Transverse colon (tissue), 4 donors: Measurements from ENCODE around the gene ARRB1. TPM values are rescaled to one million over a fixed set of nuclear protein-coding genes. Genes with fewer than 3 reads are reported as not detected.
"Not testable (repeated sequence)": the region's sequence is repeated elsewhere in the genome, so short reads cannot be mapped to it uniquely, and the experiment has no call there.

Experiments
- DNase-seq: peaks from one replicate; pipeline ENCODE4 v3.0.0-alpha.2; 2019
- H3K27ac ChIP-seq, 4 donors: fragments of 200-600 bp; sonication (generic); 2 replicates each; pipeline ENCODE4 v1.5.1; 2016 to 2018; ENCODE audit warnings: inconsistent platforms in 4 of 4
- H3K27me3 ChIP-seq: fragments of 200-600 bp; sonication (generic); 2 replicates; pipeline ENCODE4 v1.5.1; 2017; ENCODE audit warnings: inconsistent platforms
- H3K36me3 ChIP-seq, 4 donors: fragments of 200-600 bp; sonication (generic); 2 replicates each; pipeline ENCODE4 v1.5.1; 2017 to 2019; ENCODE audit warnings: inconsistent platforms in 4 of 4
- H3K4me1 ChIP-seq, 4 donors: fragments of 200-600 bp; sonication (generic); 2 replicates each; pipeline ENCODE4 v1.5.1; 2017 to 2020; ENCODE audit warnings: inconsistent platforms in 4 of 4
- H3K4me3 ChIP-seq, 4 donors: fragments of 200-600 bp; sonication (generic); 1 replicate in 1 of 4; 2 replicates in 3 of 4; pipeline versions ENCODE4 v1.5.1 to v1.6.1; 2017 to 2019; ENCODE audit warnings: inconsistent platforms in 4 of 4
- H3K9me3 ChIP-seq, 2 donors: fragments of 200-600 bp; sonication (generic); 2 replicates each; pipeline ENCODE4 v1.5.1; 2017 to 2019; ENCODE audit warnings: inconsistent platforms in 2 of 2
- CTCF ChIP-seq, 5 experiments: fragments of 200-600 bp in 3 of 5; fragments of 450-650 bp in 2 of 5; sonication (generic) in 3 of 5; IDR thresholded peaks; 1 replicate in 2 of 5; 2 replicates in 3 of 5; pipeline ENCODE4 v1.5.1; 2016 to 2017; ENCODE audit warnings: antibody characterized with exemption in 5 of 5, inconsistent platforms in 3 of 5, mild to moderate bottlenecking in 2 of 5, moderate library complexity in 1 of 5
- EP300 ChIP-seq: sonication (generic); formaldehyde crosslinking; IDR thresholded peaks from one replicate; pipeline ENCODE4 v1.6.1; 2017; ENCODE audit warnings: antibody characterized with exemption, low read depth
- POLR2A ChIP-seq: fragments of 450-650 bp; IDR thresholded peaks from one replicate; pipeline ENCODE4 v1.6.1; 2016; ENCODE audit warnings: antibody characterized with exemption, mild to moderate bottlenecking, moderate library complexity
- POLR2AphosphoS5 ChIP-seq, 3 donors: sonication (generic); formaldehyde crosslinking; IDR thresholded peaks; one replicate each; pipeline ENCODE4 v1.6.1; 2016; ENCODE audit warnings: antibody characterized with exemption in 3 of 3
- WGBS, 2 donors: methylation state at CpG; one replicate each; pipeline ENCODE4 v1.1.5; 2018; ENCODE audit warnings: low coverage in 1 of 2; 5-methylcytosine and 5-hydroxymethylcytosine counted together
- in situ Hi-C, 4 donors: fragments of 200-750 bp; cut with MboI; loops; one replicate each; pipeline versions ENCODE4 v1.15.0 to v1.15.1; 2017; ENCODE audit warnings: low sequenced_read_pairs in 3 of 4, low pct_ligation_motif_present in 1 of 4, low pct_unique_long_range_greater_than_20kb in 1 of 4
- intact Hi-C: fragments of 100-400 bp; cut with DNase I; formaldehyde crosslinking; loops from one replicate; pipeline ENCODE4 v1.15.1; 2023; ENCODE audit warnings: low total_unique reads
- total RNA-seq, 4 donors: library from RNA; depleted of rRNA; stranded (reverse); fragments of >200 nt; gene quantifications; one replicate each; pipeline ENCODE4 v1.1.0, GENCODE V29; 2016

ARRB1 gene
- total RNA-seq, 4 donors from 2014 or later, result 55.7 to 88.2 (median 78.0) TPM

- Histone ChIP-seq H3K4me3 (no peak overlapping the region), H3K27me3 (no peaks in the 10 kb centered on the region), H3K27ac (peak overlapping the region in 3 of 4 donors; percentile 7 to 45 (median 11)), H3K9me3 (no peaks in the 10 kb centered on the region), H3K4me1 (peaks cover 0 to 9% (median 3%) of the 10 kb centered on the region in 4 donors), H3K36me3 (peaks cover 0 to 50% (median 13%) of the 10 kb centered on the region in 4 donors)
- intact Hi-C loops (no loop called here), in situ Hi-C loops (loop anchor here (5.0 to 25.0 kb wide), 4 partner anchors 106 to 261 kb away; partner anchors contain the start of gene GDPD5 (in 3 of the 4))
- TF ChIP-seq EP300 (no peak), CTCF (IDR thresholded peaks at IDR 0.05) (no peak), POLR2A (no peak), POLR2AphosphoS5 (IDR thresholded peaks at IDR 0.05) (no peak)
- 73 to 78% methylated on average over 2 of the region's 2 CpGs for WGBS, 2 donors
- DNase-seq, result no peak
Observed at GRCh38 chr11:75276186-75276585, 75.3 kb downstream of the ARRB1 start.

- Histone ChIP-seq H3K4me3 (no peak overlapping the region), H3K9me3 (no peaks in the 10 kb centered on the region), H3K27me3 (no peaks in the 10 kb centered on the region), H3K27ac (peak overlapping the region in 3 of 4 donors; percentile 11 to 50 (median 49)), H3K36me3 (peaks cover 0 to 50% (median 13%) of the 10 kb centered on the region in 4 donors), H3K4me1 (peaks cover 0 to 4% (median 0%) of the 10 kb centered on the region in 4 donors)
- in situ Hi-C loops, result loop anchor here (5.0 to 25.0 kb wide), 4 partner anchors 107 to 262 kb away; partner anchors contain the start of gene GDPD5 (in 3 of the 4)
- WGBS, 2 donors, result 55 to 67% methylated on average over 4 to 6 of the region's 6 CpGs
- DNase-seq, result peak; percentile 65
- intact Hi-C loops, result no loop called here
- TF ChIP-seq POLR2AphosphoS5 (IDR thresholded peaks at IDR 0.05), result peak in 1 of 3 donors; percentile 57
- no peak for TF ChIP-seq EP300
- TF ChIP-seq POLR2A, result peak; percentile 31
Observed at GRCh38 chr11:75275581-75275980, 75.9 kb downstream of the ARRB1 start.

GRCh38 chr11:75274716-75275115, 76.7 kb downstream of the ARRB1 start:
- in situ Hi-C loops, result loop anchor here (5.0 to 25.0 kb wide), 4 partner anchors 108 to 263 kb away; partner anchors contain the start of gene GDPD5 (in 3 of the 4)
- Histone ChIP-seq H3K36me3 (peaks cover 0 to 50% (median 13%) of the 10 kb centered on the region in 4 donors), H3K27ac (peak overlapping the region in 2 of 4 donors; percentile 11 to 49)
- DNase-seq, intact Hi-C loops, H3K4me1 ChIP-seq, H3K4me3 ChIP-seq, H3K27me3 ChIP-seq, H3K9me3 ChIP-seq: not testable (repeated sequence)
- WGBS, 2 donors, result 78 to 87% methylated on average over 3 of the region's 3 CpGs

DNA sequence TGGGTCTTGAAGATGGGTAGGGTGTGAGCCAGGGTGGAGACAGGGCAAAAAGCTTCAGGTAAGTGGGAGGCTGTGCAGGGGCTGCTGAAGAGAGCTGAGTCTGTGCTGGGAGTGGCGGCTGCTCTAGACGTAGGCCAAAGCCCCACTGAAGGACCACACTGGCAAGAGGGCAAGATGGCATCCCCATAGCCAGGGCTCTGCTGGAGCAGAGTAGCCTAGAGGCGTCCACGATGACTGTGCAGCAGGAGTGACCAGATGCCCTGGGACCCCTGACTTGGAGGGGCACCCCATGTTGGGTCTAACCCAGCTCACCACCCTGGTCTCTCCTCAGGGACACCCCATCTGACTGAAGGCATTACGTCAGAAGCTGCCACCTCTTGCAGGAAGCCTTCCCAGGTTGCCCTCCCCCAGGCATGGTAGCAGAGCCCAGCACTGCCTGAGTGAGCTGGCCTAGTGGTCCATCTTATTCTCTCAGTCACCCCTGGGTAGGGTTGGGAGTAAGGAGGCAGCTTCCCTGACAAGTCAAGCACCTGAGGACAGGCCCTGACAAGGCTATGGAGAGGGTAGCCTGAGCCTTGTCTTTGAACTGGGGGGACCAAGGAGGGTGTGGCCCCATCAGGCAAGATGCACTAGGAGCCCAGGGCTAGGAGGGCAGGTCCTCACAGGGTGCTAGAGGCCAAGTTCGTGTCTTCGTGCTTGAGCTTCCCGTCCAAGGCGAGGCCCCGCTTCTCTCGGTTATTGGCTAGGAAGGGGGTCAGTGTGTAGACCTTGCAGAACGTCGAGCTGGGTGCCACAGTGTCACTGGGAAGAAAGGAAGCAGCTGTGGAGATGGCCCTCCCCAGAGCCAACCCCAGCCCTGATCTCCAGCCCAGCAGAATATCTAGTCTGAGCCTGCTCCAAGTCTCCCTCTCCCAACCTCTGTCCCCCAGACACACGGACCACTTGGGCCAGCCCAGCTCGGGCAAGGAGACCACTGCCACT, 77.8 kb downstream of the ARRB1 start:
- Histone ChIP-seq H3K27ac (no peak overlapping the region), H3K4me1 (no peaks in the 10 kb centered on the region), H3K36me3 (peaks cover 0 to 48% (median 13%) of the 10 kb centered on the region in 4 donors), H3K27me3 (no peaks in the 10 kb centered on the region), H3K4me3 (no peak overlapping the region), H3K9me3 (no peaks in the 10 kb centered on the region)
- intact Hi-C loops (no loop called here), in situ Hi-C loops (loop anchor here in 1 of 4 donors (10.0 kb wide), 1 partner anchor 111 kb away; no protein-coding TSS in a partner anchor)
- DNase-seq, result no peak
- 90% methylated on average over 14 of the region's 15 CpGs; no CpG with 5 or more reads in 1 of the 2 donors for WGBS, 2 donors
- no peak for TF ChIP-seq EP300
- no peak for TF ChIP-seq POLR2A
- TF ChIP-seq CTCF (IDR thresholded peaks at IDR 0.05), result no peak
- TF ChIP-seq POLR2AphosphoS5 (IDR thresholded peaks at IDR 0.05), result no peak

GRCh38 chr11:75272821-75273301, 78.6 kb downstream of the ARRB1 start:
- in situ Hi-C loops, result loop anchor here in 1 of 4 donors (10.0 kb wide), 1 partner anchor 112 kb away; no protein-coding TSS in a partner anchor
- Histone ChIP-seq H3K4me1 (no peaks in the 10 kb centered on the region), H3K27ac (no peak overlapping the region), H3K27me3 (no peaks in the 10 kb centered on the region), H3K36me3 (peaks cover 0 to 40% (median 9%) of the 10 kb centered on the region in 4 donors), H3K9me3 (no peaks in the 10 kb centered on the region), H3K4me3 (no peak overlapping the region)
- intact Hi-C loops, result no loop called here
- DNase-seq, result no peak
- TF ChIP-seq POLR2A, result no peak
- no peak for TF ChIP-seq POLR2AphosphoS5 (IDR thresholded peaks at IDR 0.05)
- TF ChIP-seq EP300, result no peak
- no peak for TF ChIP-seq CTCF (IDR thresholded peaks at IDR 0.05)
- 72% methylated on average over 5 of the region's 12 CpGs; no CpG with 5 or more reads in 1 of the 2 donors for WGBS, 2 donors
